Forelimb muscle (tissue), 1 donor: Measurements from ENCODE around the gene SRGAP1. TPM values are rescaled to one million over a fixed set of nuclear protein-coding genes. Genes with fewer than 3 reads are reported as not detected.
"Not testable (repeated sequence)": the region's sequence is repeated elsewhere in the genome, so short reads cannot be mapped to it uniquely, and the experiment has no call there.

ENCODE experiments used
- DNase-seq: peaks from one replicate; pipeline ENCODE4 v3.0.0-alpha.2; 2013; ENCODE audit warnings: low read depth
- polyA plus RNA-seq: library from polyadenylated mRNA; unstranded; fragments of 120-200 nt; gene quantifications from one replicate; pipeline ENCODE4 v1.2.1, GENCODE V29; 2013; ENCODE audit not compliant: insufficient read length

Gene SRGAP1
- polyA plus RNA-seq, 1 donor = 5.9 TPM

DNA sequence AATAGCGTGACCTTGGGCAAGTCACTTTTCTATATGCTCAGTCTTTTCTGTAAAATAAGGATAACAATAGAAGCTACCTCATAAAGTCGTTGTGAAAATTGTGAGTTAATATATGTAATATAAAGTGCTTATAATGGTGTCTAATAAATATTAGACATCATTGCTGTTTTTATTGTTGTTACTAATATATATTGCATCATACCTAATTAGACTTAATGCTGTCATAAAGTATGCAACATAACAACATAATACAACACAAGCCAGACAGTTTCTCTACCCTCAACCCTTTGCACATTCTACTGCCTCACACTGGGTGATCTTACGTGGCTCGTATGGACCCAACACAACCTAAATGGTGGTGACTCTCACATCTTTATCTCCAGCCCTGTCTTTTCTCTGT is 240.7 kb downstream of the SRGAP1 start:
- no peak for DNase-seq

DNA sequence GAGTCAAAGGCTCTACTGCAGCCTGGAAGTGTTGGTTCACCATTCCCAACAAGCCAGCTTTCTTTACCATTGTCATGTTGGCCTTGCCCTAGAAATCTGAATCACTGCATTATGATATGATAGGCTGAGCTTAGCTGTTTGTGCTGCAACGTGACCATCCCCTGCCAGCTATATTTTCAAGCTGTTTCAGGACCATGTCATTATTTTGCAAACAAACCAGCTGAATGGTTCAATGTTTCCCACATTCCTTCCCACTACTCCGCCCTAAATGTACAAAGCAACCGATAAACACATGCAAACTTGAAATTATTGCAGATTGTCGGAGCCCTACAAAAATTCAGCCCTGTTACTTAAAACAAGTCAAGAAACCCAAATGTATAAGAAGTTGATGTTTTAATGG is 241.5 kb downstream of the SRGAP1 start:
- no peak for DNase-seq

DNA sequence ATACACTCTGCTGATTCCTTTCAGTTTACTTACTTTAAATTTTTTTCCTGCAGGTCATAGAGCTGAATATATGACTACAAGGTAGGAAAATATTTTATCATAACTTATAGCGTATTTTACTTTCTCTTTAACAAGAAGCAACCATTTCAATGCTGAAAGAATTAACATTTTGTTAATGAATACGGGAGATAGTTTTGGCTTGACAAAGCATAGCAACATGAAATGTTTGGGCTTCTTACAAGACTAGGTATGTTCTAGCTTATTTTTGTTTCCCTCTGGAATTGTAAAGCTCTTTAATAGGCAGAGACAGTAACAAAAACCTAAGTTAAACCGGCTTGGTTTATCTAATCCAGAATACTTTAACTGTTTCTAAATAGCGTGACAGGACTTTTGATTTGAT is 242.4 kb downstream of the SRGAP1 start:
- DNase-seq = no peak

DNA sequence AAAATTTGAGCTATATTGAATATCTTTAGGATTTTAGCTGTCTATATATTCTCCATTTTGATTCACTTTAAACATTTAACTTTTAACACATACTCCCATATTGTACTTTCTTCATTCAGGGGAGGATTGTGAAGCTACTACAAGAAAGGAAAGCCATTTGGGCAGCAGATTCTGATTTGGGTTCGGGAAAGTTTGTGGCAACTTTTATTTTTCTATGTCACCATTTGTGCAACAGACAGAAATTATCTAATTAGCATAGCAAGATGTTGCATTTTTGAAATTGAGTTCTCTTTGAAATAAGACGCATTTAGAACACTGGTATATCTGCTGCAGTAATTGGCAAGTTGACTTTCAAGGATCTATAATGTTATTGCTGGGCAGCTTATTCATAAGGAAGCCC is 243.3 kb downstream of the SRGAP1 start:
- DNase-seq = no peak

DNA sequence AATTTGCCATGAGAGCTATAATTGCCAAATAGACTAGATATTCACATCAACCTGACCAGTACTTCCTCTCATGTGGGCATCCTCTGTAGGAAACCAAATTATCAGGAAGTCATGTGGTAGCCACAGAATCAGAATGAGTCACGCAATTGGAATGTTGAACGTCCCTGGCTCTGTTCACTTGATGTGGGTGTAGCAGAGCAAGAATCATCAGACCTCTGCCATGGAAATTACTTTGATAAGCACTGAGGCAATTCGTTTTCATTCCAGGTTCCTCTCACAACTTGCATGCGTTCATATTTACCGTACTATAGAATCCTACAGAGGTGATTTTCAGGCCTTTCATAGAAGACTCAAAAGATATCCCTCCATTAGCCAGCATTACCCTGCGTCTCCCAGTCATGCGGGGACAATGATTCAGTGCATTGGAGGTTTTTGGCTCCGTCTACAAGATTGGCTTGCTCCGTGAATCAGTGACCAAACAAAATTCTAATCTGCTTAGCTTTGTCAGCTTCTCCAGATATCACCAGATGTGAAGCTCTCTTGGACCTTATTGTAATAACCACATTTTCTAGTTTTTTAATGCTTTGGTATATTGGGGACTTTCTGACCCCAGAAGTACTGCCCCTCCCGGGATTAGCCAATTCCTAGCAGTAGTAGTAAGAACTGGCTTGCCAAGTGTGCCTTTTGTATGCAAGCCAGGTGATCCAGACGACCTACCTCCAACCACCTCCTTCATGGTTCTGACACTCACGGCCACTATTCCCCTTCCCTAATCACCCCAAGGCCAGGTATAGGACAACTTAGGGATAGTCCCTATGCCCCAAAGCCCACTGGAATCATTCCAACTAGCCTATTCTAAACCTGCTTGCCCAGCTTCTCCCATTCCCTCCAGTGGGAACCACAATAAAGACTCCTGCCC is 244.2 kb downstream of the SRGAP1 start:
- no peak for DNase-seq

DNA sequence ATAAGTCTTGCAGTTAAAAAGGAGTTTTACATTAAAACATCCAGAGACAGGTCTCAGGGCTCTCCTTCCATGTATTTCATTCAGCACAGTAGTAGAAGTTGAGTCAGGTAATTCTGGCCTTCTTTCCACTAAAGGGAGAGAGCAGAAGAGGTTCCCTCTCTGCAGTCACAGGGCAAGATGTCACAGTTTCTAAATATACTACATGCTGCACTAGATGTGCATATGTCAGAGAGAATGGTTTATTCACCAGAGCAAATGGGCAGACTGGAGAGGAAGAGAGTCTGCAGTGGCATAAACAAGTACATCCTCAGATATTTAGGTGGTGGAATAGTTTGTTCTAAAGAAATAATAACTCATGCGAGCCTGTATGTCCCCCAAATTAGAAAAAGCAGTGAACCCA is 245.5 kb downstream of the SRGAP1 start:
- no peak for DNase-seq

DNA sequence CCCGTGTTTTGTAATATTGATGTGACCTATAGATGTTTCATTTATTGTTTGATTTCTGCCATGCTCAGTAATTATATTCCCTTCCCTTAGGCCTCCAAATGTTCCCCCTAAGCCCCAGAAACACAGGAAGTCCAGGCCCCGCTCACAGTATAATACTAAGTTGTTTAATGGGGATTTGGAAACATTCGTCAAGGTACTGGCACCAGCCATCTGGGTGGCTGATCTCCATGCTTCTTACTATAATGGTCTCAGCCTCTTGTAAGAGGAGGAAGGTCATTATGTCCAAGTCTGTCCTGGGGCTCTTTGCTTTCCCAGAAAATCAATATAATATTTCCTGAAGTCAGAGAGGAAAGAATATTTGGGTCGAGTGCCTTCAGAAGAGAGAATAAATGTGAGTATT is 246.7 kb downstream of the SRGAP1 start:
- DNase-seq = no peak

DNA sequence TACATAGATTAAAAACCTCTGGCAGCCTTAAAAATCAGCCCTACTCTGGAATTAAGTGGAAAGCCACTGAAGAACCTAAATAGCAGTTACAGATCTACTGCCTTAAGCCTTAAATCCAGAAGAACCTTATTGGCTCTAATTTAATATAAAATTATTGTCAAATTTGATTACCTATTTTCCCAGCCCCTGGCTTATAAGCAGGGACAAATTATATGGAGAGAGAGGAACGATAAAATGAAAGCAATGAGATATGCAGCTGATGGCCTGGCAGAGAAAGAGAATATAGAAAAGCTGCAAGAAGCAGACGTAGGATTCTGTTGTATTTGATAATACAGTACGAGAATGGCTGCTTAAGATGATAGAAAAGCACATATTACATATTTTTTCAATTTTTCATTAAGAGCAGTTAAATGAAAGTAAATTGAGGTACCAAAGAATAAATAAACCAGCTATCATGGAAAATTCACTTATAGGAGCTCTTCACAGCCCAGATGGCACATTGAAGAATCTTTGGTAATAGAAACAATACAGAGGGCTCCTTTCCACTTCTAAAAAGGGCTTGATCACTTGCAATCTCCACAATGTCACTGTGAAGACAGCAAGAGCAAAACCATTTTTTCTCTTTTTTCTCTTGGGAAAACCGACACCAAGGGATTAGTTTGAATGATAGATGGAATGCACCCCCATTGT is 248.2 kb downstream of the SRGAP1 start:
- DNase-seq = no peak

DNA sequence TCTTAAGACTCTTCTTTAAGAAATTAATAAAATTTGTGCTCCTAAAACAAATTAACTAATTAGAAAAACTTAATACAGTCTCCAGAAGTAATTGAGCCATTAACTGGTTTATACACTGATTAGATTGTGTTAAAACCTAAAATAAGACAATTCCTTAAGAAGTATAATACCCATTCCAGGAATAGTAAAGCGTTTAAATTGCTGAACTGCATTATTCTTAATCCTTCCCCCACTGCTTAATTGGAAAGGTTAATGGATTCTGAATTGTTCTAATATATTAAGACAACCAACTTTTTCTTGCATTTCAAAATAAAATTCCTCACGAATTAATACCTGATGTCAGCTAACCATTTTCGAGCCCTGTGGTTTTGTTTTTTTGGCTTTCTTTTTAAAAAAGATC is 249.2 kb downstream of the SRGAP1 start:
- DNase-seq = no peak

DNA sequence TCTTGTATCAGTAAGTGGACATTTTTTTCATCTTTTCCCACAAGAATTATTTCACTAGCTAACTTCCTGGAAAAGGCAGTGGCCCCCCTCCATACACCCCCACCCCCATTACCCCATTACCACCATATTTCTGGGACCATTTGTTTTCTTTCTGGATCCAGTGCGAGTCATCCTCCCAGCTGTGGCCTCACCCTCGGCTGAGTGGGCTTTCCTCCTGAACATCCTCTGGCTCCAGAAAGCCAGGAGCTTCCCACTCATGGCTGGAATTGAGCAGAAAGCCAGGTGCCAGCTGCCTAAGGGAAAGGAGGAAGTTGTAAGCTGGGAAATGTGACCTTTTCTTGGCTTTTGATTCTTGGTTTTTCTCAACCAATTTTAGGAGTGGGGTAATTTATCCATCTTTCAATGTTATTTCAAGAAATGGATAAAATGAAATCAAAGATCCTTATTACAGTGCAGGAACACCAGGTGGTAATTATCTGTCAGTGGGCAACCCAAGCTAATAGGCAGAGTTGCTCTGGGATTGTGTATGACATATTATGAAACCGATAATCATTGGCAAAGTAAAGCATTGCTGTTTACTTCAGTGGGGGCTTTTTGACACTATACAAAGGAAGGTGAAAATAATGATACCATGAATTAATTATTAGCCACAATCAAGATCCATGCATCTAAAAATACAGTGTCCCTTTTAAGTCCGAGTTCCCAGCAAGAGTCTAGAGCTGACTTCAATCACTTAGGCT is 253.0 kb downstream of the SRGAP1 start:
- DNase-seq = no peak

DNA sequence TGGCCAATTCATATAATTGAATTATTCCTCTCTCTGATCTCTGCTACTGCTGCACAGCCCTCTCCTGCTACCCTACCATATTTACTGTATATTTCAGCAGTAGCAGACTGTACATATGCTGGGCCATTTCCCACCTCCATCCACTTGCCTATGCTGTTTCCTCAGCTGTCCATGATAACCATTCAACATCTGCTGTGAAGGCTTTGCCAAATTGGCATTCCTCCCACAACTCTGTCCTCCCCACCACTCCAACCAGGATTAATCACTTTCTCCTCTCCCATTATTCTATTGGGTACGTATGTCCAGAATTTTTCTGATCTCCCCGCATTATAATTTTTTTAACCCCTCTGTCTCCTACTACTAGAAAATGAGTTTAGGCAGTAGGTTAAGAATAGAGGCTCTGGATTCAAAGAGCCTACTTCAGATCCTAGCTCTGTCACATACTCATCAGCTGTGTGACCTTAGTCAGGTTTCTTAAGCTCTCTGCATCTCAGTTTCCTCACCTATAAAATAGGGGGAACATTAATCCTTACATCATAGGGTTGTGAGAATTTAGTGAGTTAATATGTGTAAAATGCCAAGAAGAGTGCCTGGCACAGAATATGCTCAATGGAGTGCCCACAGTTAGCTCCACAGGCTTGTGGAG is 254.3 kb downstream of the SRGAP1 start:
- peak; percentile 89 for DNase-seq

DNA sequence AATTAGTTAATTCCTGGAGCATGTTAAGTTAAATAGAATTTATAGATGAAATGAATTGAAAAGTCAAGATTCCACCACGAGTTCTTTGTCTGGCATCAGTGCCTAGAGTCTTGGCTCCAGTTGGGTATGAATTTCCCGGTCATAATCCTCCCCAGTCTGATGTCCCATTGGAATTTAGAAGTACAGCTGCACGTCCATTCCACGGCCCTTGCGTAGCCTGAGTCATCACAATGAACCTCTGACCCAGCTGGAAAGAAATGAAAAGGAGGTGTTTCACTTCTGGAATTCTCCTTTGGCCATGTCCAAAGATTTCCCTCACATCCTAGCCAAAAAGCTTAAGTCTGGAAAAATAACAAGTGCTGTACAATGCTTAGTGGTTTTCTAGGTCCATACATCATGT is 254.9 kb downstream of the SRGAP1 start:
- DNase-seq = peak; percentile 84

DNA sequence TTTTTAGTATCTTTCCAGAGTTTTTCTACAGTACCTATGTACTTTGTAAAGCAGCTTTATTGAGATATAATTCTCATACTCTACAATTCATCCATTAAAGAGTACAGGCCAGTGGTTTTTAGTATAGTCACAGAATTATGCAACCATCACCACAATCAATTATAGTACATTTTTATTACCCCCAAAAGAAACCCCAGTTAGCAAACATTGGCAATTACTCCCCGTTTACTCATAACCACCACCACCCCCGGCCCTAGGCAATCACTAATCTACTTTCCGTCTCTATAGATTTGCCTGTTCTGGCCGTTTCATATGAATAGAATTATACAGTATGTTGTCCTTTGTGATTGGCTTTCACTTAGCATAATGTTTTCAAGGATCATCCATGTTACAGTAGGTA is 257.8 kb downstream of the SRGAP1 start:
- DNase-seq = no peak

DNA sequence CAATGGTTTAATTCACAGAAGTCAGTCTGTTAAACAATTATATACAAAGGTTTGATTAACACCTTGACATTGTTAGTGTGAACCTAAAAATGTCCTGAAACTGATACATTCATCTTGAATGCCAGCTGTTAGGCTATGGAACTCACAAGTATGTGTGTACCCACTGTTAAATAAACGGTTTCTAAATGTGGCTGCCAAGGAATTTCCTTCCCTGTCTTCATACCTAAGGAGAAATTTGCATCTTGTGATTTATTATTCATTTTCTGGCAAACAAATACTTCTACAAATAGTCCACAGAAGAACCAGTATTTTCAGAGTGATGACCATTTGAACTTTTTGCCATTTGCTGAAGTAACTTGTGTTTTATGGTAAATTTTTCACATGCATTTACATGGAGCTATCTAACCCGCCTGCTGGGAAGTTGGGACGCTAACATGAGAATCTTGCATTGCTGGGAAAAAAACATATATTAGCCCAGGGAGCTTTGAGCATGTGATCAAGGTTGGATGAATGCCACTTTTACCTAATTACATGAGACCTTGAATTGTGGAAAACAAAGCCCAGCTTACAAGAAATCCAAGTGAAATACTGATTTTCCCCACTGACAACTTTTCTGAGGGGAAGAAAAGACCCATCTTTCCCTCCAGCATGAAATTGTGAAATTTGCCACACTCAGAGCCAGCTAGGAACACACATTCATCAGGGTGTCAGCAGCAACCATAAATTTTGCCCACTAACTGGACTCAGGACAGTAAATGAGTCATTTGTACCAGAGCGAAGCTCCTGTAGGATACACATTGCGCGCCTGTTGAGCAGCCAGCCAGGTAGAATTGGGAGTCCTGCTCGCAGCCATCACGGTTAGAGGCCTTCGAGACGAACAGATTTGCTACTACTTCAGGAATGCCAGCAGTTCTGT is 259.6 kb downstream of the SRGAP1 start:
- DNase-seq = no peak

DNA sequence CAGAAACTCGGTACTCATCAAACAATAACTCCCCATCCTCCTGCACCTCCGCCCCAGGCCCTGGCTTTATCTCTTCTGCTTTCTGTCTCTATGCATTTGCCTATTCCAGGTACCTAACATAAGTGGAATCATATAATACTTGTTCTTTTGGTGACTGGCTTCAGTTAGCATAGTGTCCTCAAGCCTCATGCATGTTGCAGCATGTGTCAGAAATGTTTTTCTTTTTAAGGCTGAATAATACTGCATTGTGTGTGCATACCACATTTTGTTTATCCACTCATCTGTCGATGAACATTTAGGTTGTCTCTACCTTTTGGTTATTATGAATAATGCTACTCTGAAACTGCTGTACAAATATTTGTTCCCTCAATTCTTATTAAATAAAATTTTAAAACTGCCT is 260.5 kb downstream of the SRGAP1 start:
- no peak for DNase-seq

DNA sequence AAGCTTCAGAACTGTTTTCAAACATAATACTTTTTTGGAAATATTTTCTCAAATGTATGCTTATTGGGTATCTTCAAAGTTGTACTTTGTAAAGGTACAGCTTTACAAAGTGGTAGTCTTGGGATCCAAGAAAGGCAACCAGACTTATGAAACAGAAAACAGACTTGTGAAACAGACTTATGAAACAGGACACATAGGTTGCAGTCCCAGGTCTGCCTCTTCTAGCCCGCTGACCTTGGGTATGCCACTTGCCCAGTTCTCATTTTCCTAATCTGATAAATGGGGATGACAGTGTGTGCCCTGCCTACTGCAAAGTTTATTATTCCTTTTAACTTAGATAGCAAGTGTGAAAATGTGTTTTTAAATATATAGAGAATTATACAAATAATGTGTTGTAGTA is 263.3 kb downstream of the SRGAP1 start:
- no peak for DNase-seq

DNA sequence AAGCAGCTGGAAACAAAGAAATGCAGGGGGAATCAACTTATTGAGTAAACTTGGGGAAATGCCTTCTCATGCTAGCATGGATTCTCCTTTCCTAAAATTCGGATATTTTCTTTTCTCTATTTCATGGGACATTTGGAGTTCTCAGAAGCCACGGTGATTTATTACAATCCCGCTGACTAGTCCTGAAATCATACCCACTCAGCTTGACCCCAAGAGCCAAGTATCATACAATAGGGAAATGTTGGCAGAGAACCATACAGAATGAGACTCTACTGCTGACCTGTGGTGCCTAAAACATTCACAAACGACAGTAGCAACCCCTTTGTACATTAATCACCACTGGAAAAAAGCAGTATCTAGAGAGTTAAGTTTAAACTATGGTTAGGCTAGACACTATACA is 265.2 kb downstream of the SRGAP1 start:
- no peak for DNase-seq

DNA sequence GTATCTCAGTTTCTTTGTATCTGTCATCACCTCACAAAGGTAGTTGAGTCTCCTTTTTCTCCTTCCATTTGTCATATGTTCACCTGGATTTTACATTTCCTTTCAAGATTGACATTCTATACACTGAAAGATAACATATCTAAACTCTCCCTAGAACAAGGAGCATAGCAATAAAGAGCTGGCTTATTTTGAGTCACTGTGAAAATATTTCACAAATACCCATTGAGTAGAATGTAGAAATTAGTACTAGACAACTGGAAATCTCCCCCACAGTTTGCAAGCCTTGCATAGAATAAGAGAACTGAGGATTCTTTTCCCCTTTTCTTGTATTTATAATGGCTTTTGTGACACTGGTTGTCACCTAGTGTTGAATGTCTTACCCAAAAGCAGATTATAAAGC is 266.4 kb downstream of the SRGAP1 start:
- no peak for DNase-seq

DNA sequence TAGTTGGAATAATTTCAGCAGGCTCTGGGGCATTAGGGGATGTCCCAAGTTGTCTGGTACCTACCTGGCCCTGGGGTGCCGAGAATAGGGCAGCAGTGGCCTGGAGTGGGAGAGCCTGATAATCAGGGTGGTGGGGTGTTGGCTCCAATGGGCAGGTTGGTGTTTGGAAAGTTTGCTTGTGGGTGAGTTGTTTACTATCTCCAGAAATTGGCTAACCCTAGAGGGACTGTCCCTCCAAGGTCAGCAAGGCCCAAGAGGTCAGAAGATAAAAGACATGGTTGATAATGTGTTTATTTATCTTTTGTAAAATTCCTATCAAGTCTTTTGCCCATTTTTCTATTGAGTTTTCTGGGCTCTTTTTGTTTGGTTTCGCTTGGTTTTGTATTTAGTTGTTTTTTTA is 272.5 kb downstream of the SRGAP1 start:
- DNase-seq = no peak

DNA sequence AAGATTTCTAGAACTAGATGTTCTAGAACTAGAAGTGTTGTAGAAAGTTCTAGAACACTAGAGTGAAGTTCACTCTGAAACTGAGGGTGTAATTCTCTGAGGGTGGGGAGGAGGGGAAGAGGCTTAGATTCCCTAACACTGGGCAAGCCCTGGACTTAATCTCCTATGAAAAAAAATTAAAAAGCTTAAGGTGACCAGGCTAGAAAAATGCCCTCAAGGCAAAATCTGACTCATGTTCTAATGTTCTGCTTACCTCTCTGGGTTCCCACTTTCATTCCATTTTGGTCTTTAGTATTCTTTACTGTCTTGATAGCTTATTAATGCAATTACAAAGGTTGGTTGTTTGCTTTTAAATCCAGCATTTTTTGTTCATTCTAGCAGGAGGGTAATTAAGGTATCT is 276.1 kb downstream of the SRGAP1 start:
- DNase-seq = no peak

DNA sequence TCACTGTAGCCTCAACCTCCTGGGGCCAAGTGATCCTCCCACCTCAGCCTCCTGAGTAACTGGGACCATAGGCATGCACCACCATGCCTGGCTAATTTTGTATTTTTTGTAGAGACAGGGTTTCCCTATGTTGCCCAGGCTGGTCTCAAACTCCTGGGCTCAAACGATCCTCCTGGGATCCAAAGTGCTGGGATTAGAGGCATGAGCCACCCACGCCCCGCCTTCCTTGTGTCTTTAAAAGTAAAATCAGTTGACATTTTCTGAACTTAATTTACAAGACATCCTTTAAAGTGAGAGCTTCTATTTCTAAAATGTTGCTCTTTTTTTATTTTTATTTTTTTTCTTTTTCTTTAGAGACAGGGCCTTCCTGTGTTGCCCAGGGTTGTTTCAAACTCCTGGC is 276.6 kb downstream of the SRGAP1 start:
- DNase-seq = not testable (repeated sequence)
